DOHH2 (cell line): Measurements from ENCODE around the gene BMP7.

Experiments
- H3F3A ChIP-seq: fragments of 200-600 bp; sonication (generic), shearing (Covaris generic); 2 replicates; pipeline ENCODE4 v1.6.0; 2016; ENCODE audit warnings: antibody characterized with exemption, mild to moderate bottlenecking; ENCODE audit not compliant: control insufficient read depth, insufficient read depth
- H3K27ac ChIP-seq: fragments of 200-600 bp; sonication (generic); 2 replicates; pipeline ENCODE4 v1.5.1; 2014; ENCODE audit warnings: low read depth, mild to moderate bottlenecking, low read length, moderate library complexity
- H3K27me3 ChIP-seq: fragments of 200-600 bp; sonication (generic); 2 replicates; pipeline ENCODE4 v1.6.1; 2014; ENCODE audit warnings: mild to moderate bottlenecking, low read length, mixed read lengths; ENCODE audit not compliant: control insufficient read depth
- H3K36me3 ChIP-seq: fragments of 200-600 bp; sonication (generic); 2 replicates; pipeline ENCODE4 v1.6.1; 2014; ENCODE audit warnings: mild to moderate bottlenecking, low read length, moderate library complexity, mixed read lengths; ENCODE audit not compliant: control insufficient read depth
- H3K4me1 ChIP-seq: fragments of 200-600 bp; sonication (generic); 2 replicates; pipeline ENCODE4 v1.6.1; 2014; ENCODE audit warnings: mild to moderate bottlenecking, low read length, mixed read lengths; ENCODE audit not compliant: control insufficient read depth
- H3K4me2 ChIP-seq: fragments of 200-600 bp; sonication (generic); 2 replicates; pipeline ENCODE4 v1.6.0; 2014; ENCODE audit warnings: mild to moderate bottlenecking, low read length, moderate library complexity
- H3K4me3 ChIP-seq: fragments of 200-600 bp; sonication (generic); 2 replicates; pipeline ENCODE4 v1.5.1; 2014; ENCODE audit warnings: mild to moderate bottlenecking, low read length, mixed read lengths
- H3K79me2 ChIP-seq: fragments of 200-600 bp; sonication (generic); 2 replicates; pipeline ENCODE4 v1.6.1; 2014; ENCODE audit warnings: mild to moderate bottlenecking, low read length, mixed read lengths; ENCODE audit not compliant: control insufficient read depth
- H3K9me2 ChIP-seq: fragments of 200-600 bp; sonication (generic); replicated peaks from 2 replicates; pipeline ENCODE4 v1.6.1; 2014; ENCODE audit warnings: mild to moderate bottlenecking, low read length, mixed read lengths; ENCODE audit not compliant: control insufficient read depth
- H3K9me3 ChIP-seq: fragments of 200-600 bp; sonication (generic); 2 replicates; pipeline ENCODE4 v1.6.1; 2014; ENCODE audit warnings: antibody characterized with exemption, low read length, mixed read lengths; ENCODE audit not compliant: control insufficient read depth, insufficient read depth
- H4K20me1 ChIP-seq: fragments of 200-600 bp; sonication (generic); 2 replicates; pipeline ENCODE4 v1.6.0; 2014; ENCODE audit warnings: low read depth, mild to moderate bottlenecking, antibody characterized with exemption, low read length, moderate library complexity; ENCODE audit not compliant: control insufficient read depth, insufficient read depth
- EZH2phosphoT487 ChIP-seq: fragments of 200-600 bp; sonication (generic); IDR thresholded peaks from 2 replicates; pipeline ENCODE4 v1.6.1; 2017; ENCODE audit warnings: borderline replicate concordance, mild to moderate bottlenecking, antibody characterized with exemption, low read length, moderate library complexity, mixed read lengths
- TF ChIP-seq, protein P1 (sequence below): fragments of 200-600 bp; sonication (generic); IDR thresholded peaks from one replicate; pipeline ENCODE4 v1.5.1; 2014; ENCODE audit warnings: antibody characterized with exemption, mild to moderate bottlenecking, low read depth, low read length; ENCODE audit not compliant: poor library complexity, severe bottlenecking

The BMP7 gene

DNA sequence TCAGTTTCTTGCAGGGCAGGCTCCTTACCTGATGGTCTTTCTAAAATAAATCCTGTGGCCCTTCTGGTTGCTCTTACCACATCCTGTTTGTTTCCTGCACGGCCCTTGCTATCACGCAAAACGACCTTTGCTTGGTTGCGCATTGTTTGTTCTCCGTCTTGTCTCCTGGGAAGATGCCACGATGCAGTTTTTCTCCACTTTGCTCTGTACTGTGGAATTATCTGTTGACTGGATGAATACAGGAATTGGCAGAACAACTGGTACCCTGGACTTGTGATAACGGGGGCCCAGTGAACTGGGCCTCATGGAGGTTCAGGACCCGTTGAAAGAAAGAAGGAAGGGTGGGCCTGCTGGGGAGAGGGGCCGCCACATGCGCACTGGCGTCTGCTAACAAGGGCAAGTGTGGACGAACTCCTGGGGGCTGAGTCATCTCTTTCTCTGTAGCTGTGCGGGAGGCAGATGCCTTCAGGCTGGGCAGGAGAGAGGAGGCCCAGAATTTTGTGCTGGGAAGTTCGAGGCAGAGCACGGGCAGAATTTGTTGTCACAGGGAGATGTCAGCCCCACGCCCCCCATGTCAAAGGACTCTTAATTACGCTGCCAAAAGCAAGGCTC is 139.9 kb downstream of the BMP7 start:
- H4K20me1 ChIP-seq = no peaks in the 10 kb centered on the region
- H3K9me2 ChIP-seq = no peaks in the 10 kb centered on the region
- H3K4me1 ChIP-seq = peaks cover 58% of the 10 kb centered on the region
- peaks cover 17% of the 10 kb centered on the region for H3F3A ChIP-seq
- TF ChIP-seq EZH2phosphoT487 = no peak
- TF ChIP-seq, protein P1, sequence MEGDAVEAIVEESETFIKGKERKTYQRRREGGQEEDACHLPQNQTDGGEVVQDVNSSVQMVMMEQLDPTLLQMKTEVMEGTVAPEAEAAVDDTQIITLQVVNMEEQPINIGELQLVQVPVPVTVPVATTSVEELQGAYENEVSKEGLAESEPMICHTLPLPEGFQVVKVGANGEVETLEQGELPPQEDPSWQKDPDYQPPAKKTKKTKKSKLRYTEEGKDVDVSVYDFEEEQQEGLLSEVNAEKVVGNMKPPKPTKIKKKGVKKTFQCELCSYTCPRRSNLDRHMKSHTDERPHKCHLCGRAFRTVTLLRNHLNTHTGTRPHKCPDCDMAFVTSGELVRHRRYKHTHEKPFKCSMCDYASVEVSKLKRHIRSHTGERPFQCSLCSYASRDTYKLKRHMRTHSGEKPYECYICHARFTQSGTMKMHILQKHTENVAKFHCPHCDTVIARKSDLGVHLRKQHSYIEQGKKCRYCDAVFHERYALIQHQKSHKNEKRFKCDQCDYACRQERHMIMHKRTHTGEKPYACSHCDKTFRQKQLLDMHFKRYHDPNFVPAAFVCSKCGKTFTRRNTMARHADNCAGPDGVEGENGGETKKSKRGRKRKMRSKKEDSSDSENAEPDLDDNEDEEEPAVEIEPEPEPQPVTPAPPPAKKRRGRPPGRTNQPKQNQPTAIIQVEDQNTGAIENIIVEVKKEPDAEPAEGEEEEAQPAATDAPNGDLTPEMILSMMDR = no peak
- H3K27ac ChIP-seq = peak overlapping the region; percentile 84
- no peaks in the 10 kb centered on the region for H3K9me3 ChIP-seq
- H3K4me2 ChIP-seq = peak overlapping the region; percentile 73
- peak overlapping the region; percentile 53 for H3K4me3 ChIP-seq
- H3K27me3 ChIP-seq = peaks cover 80% of the 10 kb centered on the region
- H3K36me3 ChIP-seq = no peaks in the 10 kb centered on the region
- no peaks in the 10 kb centered on the region for H3K79me2 ChIP-seq

DNA sequence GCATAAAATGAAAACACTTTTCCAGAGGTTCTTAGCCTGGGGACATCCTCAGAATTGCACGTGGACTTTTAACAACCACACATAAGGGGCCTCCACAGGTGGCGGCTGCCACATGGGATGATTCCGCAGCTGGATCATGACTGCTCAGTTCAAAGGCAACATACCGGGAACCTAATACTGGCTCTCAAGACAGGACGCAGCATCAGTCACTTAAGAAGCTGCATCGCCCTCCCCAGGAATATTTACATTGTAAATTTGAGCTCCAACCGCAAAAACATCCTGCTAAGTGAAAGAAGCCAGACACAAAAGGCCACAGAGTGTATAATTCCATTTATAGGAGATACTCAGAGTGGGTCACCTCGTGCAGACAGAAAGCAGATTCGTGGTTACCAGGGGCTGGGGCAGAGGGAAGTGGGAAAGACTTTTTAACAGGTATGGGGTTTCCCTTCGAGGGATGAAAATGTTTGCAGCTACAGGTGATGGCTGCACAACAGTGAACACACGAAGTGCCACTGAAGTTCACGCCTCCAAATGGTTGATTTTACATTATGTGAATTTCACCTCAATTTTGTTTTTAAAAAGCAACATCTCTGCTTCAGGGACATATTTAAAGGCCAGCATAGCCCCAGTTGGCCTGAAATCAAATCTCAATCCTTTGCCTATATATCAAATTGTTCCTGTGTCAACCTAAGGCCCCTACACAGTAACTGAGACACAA is 141.5 kb downstream of the BMP7 start:
- Histone ChIP-seq H3K36me3 (no peaks in the 10 kb centered on the region), H3K4me1 (peaks cover 58% of the 10 kb centered on the region), H3K27me3 (peaks cover 68% of the 10 kb centered on the region), H3F3A (peaks cover 17% of the 10 kb centered on the region), H3K79me2 (no peaks in the 10 kb centered on the region), H3K9me2 (no peaks in the 10 kb centered on the region), H3K4me3 (peak overlapping the region; percentile 53), H4K20me1 (no peaks in the 10 kb centered on the region), H3K9me3 (no peaks in the 10 kb centered on the region), H3K4me2 (peak overlapping the region; percentile 73), H3K27ac (peak overlapping the region; percentile 84)
- TF ChIP-seq EZH2phosphoT487 = no peak
- TF ChIP-seq, protein P1 = no peak

DNA sequence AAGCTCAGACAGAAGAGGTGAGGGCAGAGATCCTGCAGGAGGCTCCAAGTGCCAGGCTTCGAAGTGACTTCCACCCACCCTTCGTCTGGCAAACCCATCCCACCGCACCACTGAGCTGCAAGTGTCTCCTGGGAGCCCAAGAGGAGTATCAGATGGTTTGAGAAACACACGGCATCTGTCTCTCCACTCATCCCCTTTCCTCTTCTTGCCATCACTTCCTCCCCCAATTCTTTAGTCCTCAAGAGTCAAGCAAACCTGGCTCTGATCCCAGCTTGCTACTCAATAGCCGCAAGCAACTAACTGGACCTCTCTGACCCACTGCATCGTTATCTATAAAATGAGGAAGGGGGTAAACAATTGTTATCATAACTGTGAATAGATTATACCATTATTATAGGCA is 142.1 kb downstream of the BMP7 start:
- no peaks in the 10 kb centered on the region for H3K79me2 ChIP-seq
- H4K20me1 ChIP-seq = no peaks in the 10 kb centered on the region
- TF ChIP-seq, protein P1 = no peak
- TF ChIP-seq EZH2phosphoT487 = no peak
- H3K27me3 ChIP-seq = peaks cover 70% of the 10 kb centered on the region
- H3K27ac ChIP-seq = peak overlapping the region; percentile 84
- H3K9me3 ChIP-seq = no peaks in the 10 kb centered on the region
- peaks cover 58% of the 10 kb centered on the region for H3K4me1 ChIP-seq
- peak overlapping the region; percentile 40 for H3K4me3 ChIP-seq
- peaks cover 17% of the 10 kb centered on the region for H3F3A ChIP-seq
- H3K36me3 ChIP-seq = no peaks in the 10 kb centered on the region
- H3K4me2 ChIP-seq = peak overlapping the region; percentile 73
- no peaks in the 10 kb centered on the region for H3K9me2 ChIP-seq
